ENCODE results near the gene TTC22. TPM values are rescaled to one million over a fixed set of nuclear protein-coding genes. Genes with fewer than 3 reads are reported as not detected.

The TTC22 gene
- not detected in 2 replicates for polyA plus RNA-seq (2011; rRNA removed)
- not detected in 2 replicates for polyA plus RNA-seq (2012; cell fraction: cytosol; rRNA removed)
- not detected in 2 replicates for polyA plus RNA-seq (2012; cell fraction: nucleus; rRNA removed)
- polyA plus RNA-seq (2017; fragmentation: RNase III; extraction: RNeasy Plus Mini Kit Qiagen cat#74134 plus additional on column Dnase treatment), result not detected in 3 replicates
- not detected in 2 replicates for polyA minus RNA-seq (2011; rRNA and poly(A)+ RNA removed)

- FAIRE-seq, result no peak
- peak; percentile 61 to 80; a peak in 4 of 6 replicates for ATAC-seq
- H3K4me2 ChIP-seq, result no peak within 1 kb of the TSS
Observed at GRCh38 chr1:54800899-54801759, at the start of gene TTC22. TSS of gene TTC22 (minus strand) at chr1:54801323. CDS start at chr1:54801163, 160 bp downstream.

GRCh38 chr1:54850737-54851136 lies 49.6 kb upstream of the TTC22 start:
- 77% methylated on average over 9 of the region's 9 CpGs for WGBS (ENCODE audit: missing lambda C conversion rate)
- no peak overlapping the region for H3K27ac ChIP-seq
- peak overlapping the region; percentile 25 for H3K4me2 ChIP-seq
- CTCF ChIA-PET, result interaction anchor here (0.9 to 1.3 kb wide), 2 partner anchors 35 to 94 kb away, joined by 4 to 5 read pairs; no protein-coding TSS in a partner anchor
- H3K4me1 ChIP-seq, result peaks cover 17% of the 10 kb centered on the region
- POLR2A ChIA-PET, result no interaction called here
- no peak for FAIRE-seq
- no peak overlapping the region for H3K4me3 ChIP-seq
- no peaks in the 10 kb centered on the region for H3K9me3 ChIP-seq
- TF ChIP-seq CEBPB (IDR thresholded peaks at IDR 0.05), result no peak
- TF ChIP-seq RCOR1 (IDR thresholded peaks at IDR 0.05; ENCODE audit: low read depth, low read length), result no peak
- TF ChIP-seq ZSCAN20 (CRISPR knock-in tag; IDR thresholded peaks at IDR 0.05), result no peak
- no peak for TF ChIP-seq NR3C1 (IDR thresholded peaks at IDR 0.05)
- TF ChIP-seq HOXB5 (CRISPR knock-in tag; IDR thresholded peaks at IDR 0.05), result no peak
- no peak for TF ChIP-seq FOSB (CRISPR knock-in tag; IDR thresholded peaks at IDR 0.05)
- no peak for TF ChIP-seq PBX3 (IDR thresholded peaks at IDR 0.05)
- no peak for TF ChIP-seq KDM1A (IDR thresholded peaks at IDR 0.05; ENCODE audit: low read depth)
- TF ChIP-seq HES2 (IDR thresholded peaks at IDR 0.05), result no peak
- no peak for TF ChIP-seq EHF (CRISPR knock-in tag; IDR thresholded peaks at IDR 0.05)
- TF ChIP-seq POLR2A (IDR thresholded peaks at IDR 0.05; ENCODE audit: low read length), result no peak
- TF ChIP-seq HOXA7 (CRISPR knock-in tag; IDR thresholded peaks at IDR 0.05), result no peak
- no peak for TF ChIP-seq TP53 (CRISPR knock-in tag; IDR thresholded peaks at IDR 0.05)
- TF ChIP-seq ESRRA (IDR thresholded peaks at IDR 0.05; ENCODE audit: borderline replicate concordance, low read length), result no peak
- TF ChIP-seq MAX (IDR thresholded peaks at IDR 0.05), result no peak
- no peak for ATAC-seq
- DNase-seq (ENCODE audit: low read depth in 1 of 2, low spot score in 1 of 2), result no peak

More at GRCh38 chr1:54800899-54801759, at the start of gene TTC22:
- DNase-seq (ENCODE audit: low read depth in 1 of 2, low spot score in 1 of 2), result no peak
- POLR2A ChIA-PET, result no interaction called here
- Histone ChIP-seq H3K4me1 (peaks cover 7% of the 10 kb centered on the region; the same call in 2 of the 3 replicates), H3K9me3 (no peaks in the 10 kb centered on the region), H3K4me3 (no peak within 1 kb of the TSS), H3K27ac (no peak within 1 kb of the TSS)
- WGBS (ENCODE audit: missing lambda C conversion rate), result 67% methylated on average over 16 of the region's 58 CpGs
- CTCF ChIA-PET, result interaction anchor here (1.1 to 1.2 kb wide), 4 partner anchors 8 to 221 kb away, joined by 3 to 4 read pairs (median 3); no protein-coding TSS in a partner anchor
- no peak for TF ChIP-seq KDM1A (IDR thresholded peaks at IDR 0.05; ENCODE audit: low read depth)
- no peak for TF ChIP-seq RARB (CRISPR knock-in tag; IDR thresholded peaks at IDR 0.05)
- no peak for TF ChIP-seq RAD21 (conservative IDR thresholded peaks at IDR 0.05 in 1 of 2, IDR thresholded peaks at IDR 0.05 in 1 of 2)
- TF ChIP-seq HES2 (IDR thresholded peaks at IDR 0.05), result no peak
- TF ChIP-seq USF2 (IDR thresholded peaks at IDR 0.05), result no peak
- TF ChIP-seq CHD4 (IDR thresholded peaks at IDR 0.05; ENCODE audit: borderline replicate concordance), result no peak
- TF ChIP-seq EHMT2 (IDR thresholded peaks at IDR 0.05; ENCODE audit: low read depth), result no peak
- no peak for TF ChIP-seq HOXB13 (CRISPR knock-in tag; IDR thresholded peaks at IDR 0.05; ENCODE audit: low read depth)
- TF ChIP-seq ZC3H11A (IDR thresholded peaks at IDR 0.05), result no peak
- no peak for TF ChIP-seq EP300 (IDR thresholded peaks at IDR 0.05)
- TF ChIP-seq RFX5 (IDR thresholded peaks at IDR 0.05), result no peak
- no peak for TF ChIP-seq RCOR1 (IDR thresholded peaks at IDR 0.05; ENCODE audit: low read depth, low read length)
- TF ChIP-seq RNF2 (IDR thresholded peaks at IDR 0.05; ENCODE audit: borderline replicate concordance, low read depth), result no peak
- TF ChIP-seq FOSB (CRISPR knock-in tag; IDR thresholded peaks at IDR 0.05), result no peak
- no peak for TF ChIP-seq SMC3 (IDR thresholded peaks at IDR 0.05)

Data from A549 (cell line).